ENCODE data around the gene CACNA1I.
"Not testable (repeated sequence)": the region's sequence is repeated elsewhere in the genome, so short reads cannot be mapped to it uniquely, and the experiment has no call there.

The CACNA1I gene

DNA sequence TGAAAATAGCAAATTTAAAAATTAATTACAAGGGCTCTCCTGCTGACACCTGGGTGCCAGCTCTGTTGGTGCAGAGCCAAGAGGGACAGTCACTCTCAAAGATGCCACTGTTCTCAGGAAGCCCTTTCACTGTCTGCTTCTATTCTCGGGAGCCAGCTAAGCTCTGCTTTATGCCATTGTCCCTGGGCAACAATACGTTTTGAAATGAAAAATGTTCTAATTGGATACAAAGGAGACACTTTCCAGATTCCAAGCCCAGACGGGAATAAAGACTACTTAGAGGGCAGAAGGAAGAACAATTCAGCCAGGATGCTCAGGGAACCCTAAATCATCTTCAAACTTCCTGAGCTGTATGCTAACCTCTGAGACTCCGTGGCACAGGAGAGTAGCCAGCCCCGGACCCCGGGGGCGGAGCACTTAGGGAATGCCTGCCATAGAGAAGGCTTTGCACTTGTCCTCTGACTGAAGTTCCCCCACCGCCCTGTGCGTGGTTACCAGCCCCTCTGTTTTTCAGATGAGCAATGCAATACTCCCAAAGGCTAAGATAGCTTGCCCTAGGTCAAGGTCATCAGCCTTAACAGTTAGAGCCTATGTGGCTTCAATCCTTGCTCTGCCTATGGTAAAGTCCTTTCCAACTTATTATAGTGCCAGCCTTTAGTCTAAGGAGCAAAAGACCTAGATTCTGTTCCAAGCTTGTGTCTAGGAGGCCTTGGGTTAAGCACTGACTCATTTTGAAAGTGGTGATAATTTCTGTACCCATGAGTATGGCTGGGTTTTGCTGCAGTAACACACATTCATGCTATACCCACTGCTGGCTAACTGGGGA, 150.9 kb downstream of the CACNA1I start:
- peak; percentile 28 to 45 for ATAC-seq

DNA sequence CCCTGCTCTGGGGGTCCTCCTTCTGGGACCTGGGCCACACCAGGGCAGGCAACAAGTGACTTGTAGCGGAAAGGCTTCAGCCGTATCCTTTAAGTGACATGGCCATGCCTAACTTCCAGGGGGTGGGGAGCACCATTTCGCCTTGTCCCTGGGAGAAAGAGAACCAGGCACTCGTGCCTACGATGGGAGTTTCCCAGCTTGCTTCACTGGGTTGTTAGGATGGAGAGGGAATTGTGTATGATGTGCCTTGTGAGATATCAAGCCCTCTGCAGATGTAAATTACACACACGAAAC, 151.4 kb downstream of the CACNA1I start:
- no peak for ATAC-seq

DNA sequence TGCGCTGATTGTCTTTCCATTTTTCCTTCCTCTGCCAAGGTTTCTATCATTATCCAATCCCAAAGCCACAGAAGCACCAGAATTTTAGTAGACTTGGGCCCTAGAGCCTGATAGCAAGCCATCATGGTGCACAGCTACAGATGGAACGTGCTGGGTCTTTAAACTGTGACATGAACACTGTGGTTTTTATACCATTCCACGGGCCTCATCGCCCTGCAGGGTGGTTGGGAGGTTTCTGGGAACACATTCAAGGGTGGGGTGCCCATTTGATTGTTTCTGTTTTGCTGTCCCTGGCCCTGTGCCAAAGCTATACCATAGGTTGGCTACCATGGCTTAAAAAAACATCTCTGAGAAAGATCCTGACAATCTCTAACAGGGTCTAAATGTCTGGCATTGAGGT, 151.9 kb downstream of the CACNA1I start:
- no peak for ATAC-seq

GRCh38 chr22:39723463-39723862, 152.9 kb downstream of the CACNA1I start:
- ATAC-seq, result no peak

GRCh38 chr22:39723899-39724351, 153.4 kb downstream of the CACNA1I start:
- ATAC-seq, result no peak

DNA sequence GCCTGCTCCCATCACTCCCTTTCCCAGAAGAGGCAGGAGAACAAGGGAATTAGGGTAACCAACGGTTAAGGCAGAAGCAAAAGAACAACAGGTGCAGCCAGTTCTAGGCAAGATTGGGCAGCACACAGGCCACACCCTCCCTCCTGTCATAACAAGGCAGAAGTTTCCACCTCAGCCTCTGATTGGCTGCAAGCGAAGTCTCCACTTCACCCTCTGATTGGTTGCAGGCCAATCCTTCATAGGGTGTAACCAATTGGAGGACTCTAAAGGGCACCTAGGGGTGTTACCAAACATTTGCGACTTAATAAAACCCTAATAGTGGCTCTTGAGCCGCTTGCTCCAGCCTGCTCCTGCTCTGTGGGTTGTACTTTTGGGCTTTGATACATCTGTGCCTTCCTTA, 153.8 kb downstream of the CACNA1I start:
- ATAC-seq, result no peak

DNA sequence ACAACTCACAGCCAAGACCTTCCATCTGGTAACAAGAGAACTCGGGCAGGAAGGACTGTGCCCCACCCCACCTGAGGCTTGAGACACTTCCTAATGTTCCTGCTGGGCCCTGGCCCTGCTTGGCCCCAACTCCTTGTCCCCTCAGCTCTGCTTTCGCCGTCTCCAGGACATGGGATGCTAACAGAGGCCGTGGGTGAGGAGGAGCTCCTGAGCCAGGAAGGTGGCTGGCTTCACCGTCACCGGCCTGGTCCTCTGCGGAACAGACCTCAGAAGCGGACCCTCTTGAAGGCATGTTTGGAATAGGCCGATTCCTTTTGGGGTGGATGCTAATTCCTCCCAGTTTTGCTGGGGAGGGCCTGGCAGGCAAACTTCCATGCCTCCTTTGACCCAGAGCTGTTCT, 154.3 kb downstream of the CACNA1I start:
- ATAC-seq, result no peak

DNA sequence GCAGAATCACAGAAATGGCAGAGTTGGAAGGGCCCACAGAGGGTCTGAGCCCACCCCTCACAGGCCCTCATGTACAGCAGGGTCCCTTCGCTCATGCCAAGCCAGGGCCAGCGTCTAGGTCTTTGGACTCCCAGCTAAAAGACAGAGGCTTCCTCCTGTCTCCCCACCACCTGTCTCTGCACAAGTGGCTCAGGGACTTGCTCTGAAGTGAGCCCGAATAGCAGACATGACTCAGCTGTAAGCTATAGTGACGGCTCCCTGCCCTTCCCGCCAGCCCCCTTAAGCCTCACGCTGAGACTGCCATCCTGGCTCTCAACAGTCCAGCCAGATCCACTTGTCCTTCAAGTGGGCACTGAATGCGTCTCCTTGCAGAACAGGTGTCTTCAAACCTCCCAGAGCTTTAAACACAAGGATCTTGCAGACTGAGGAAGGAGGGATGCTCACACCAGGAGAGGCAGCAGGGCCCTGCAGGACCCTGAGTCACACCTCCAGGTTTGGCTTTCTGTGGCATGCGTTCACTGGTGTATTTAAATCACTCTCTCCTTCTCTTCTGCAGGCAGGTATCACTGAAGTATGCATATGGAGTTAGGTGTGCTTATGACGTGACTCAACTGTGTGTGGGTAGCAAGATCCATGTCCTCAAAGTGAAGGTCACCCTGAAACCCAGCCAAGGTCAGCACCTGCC, 154.9 kb downstream of the CACNA1I start:
- ATAC-seq, result no peak

GRCh38 chr22:39727541-39727940, 157.0 kb downstream of the CACNA1I start:
- no peak for ATAC-seq

GRCh38 chr22:39728236-39728860, 157.8 kb downstream of the CACNA1I start:
- no peak for ATAC-seq

DNA sequence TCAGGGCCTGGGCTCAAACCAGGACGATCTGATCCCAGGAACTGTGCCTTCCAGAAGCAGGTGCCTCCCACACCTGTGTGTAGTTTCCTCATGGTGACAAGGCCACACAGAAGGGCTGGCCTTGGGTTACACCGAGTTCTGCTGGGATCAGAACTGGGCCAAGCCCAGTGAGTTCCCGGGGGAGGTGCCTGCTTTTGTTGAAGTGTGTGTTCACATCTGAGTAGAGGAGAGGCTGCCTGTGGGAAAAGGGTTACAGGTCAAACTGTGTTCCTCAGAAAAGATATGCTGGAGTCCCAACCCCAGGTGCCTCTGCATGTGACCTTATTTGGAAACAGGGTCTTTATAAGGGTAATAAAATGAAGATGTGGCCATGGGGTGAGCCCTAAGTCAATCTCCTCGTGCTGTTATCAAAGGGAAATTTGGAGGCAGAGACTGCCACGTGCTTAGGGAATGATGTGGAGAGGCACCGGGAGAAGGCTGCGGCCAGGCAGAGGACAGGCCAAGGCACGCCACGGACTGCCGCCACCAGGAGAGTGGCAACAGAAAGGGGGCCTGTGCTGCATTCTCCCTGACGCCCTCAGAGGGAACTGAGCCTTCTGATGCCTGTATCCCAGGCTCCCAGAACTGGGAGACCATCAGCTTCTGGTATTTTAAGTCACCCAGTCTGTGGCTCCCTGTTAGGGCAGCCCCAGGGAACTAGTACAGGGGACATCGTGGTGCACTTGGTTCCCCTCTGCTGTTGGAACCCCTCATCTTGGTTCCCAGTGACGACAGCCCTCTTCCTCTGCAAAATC, 158.8 kb downstream of the CACNA1I start:
- no peak for ATAC-seq

DNA sequence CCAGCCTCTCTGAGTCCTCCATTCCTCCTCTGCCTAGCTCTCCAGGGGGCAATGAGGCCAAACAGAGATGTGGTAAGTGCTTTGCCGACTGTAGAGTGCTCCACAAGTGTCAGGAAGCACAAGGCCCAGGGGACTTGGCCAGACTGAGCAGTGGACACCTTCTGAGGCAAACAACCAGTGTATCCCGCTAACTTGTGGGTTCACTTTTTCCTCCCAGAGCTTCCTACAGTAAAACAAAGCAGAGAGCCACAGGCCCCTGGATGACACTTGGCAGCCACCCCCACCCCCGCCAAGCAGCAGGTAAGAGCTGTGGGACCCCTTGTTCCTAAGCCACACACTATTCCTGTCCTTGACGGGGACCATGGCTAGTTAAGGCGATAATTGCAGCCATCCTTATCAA, 160.9 kb downstream of the CACNA1I start:
- ATAC-seq, result no peak

- ATAC-seq, result no peak
Measured at GRCh38 chr22:39731881-39732555, 161.5 kb downstream of the CACNA1I start.

- ATAC-seq, result no peak
Measured at GRCh38 chr22:39732625-39733024, 162.1 kb downstream of the CACNA1I start.

DNA sequence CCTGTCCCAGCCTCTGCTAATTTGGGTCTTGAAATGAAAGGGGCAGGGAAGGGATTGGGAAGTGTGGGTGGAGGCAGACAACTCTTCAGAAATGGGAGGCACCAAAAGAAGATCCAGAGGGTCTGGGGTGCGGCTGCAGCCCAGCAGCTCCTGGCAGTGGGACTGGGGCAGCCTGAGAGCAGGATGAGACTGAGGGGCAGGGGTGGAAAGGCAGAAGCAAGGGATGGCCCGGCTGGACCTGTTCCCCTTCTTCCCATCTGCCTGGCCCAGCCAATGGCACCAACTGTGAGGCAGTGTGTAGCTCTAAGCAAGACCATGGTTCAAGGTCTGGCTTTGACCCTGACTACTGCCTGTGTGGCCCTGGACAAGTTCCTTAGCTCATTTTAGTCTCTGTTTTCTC, 162.6 kb downstream of the CACNA1I start:
- no peak for ATAC-seq

DNA sequence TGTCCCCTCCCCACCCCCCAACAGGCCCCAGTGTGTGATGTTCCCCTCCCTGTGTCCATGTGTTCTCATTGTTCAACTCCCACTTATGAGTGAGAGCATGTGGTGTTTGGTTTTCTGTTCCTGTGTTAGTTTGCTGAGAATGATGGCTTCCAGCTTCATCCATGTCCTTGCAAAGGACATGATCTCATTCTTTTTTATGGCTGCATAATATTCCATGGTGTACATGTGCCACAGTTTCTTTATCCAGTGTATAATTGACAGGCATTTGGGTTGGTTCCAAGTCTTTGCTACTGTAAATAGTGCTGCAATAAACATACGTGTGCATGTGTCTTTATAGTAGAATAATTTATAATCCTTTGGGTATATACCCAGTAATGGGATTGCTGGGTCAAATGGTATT, 163.5 kb downstream of the CACNA1I start:
- ATAC-seq, result not testable (repeated sequence)

DNA sequence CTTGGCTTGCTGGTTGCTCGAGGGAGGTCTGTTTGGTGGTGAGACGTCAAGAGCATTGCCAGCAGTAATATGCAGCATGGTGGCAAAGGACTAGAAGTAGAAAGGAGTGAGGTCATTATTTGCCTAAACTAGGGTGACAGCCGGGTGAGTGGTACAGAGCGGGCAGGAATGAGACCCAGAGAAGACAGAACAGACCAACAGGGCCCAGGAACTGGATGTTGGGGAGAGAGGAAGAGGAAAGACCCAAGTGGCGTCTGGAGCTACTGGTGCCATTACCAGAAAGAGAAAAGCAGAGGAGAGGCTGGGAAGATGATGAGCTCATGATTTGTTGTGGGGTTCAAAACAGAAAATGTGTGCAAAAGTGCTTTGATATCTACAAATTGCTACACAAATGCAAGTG, 164.3 kb downstream of the CACNA1I start:
- ATAC-seq, result no peak

- ATAC-seq, result no peak
Measured at GRCh38 chr22:39735776-39736175, 165.2 kb downstream of the CACNA1I start.

GRCh38 chr22:39738746-39739145, 168.2 kb downstream of the CACNA1I start:
- no peak for ATAC-seq
